Endothelial cell of umbilical vein (primary cell): Measurements from ENCODE around the gene INS. TPM values are rescaled to one million over a fixed set of nuclear protein-coding genes. Genes with fewer than 3 reads are reported as not detected.

Experiments used
- BruUV-seq: library from RNA; stranded (reverse); fragments of 400-500 nt; replicated peaks from 2 replicates; lab custom pipeline; 2021; lab: Mats Ljungman, UMichigan
- CTCF ChIA-PET: fragments of 300-600, 350-600 bp; sonication (Branson Sonifier 250); formaldehyde crosslinking; loops from one replicate; lab custom pipeline; 2021; ENCODE audit warnings: antibody characterized with exemption, inconsistent platforms; lab: Charles Lee
- POLR2A ChIA-PET: fragments of 300-600, 350-600 bp; sonication (Branson Sonifier 250); formaldehyde crosslinking; loops from one replicate; lab custom pipeline; 2021; ENCODE audit warnings: antibody characterized with exemption, inconsistent platforms; lab: Charles Lee
- DNase-seq: peaks from one replicate; pipeline ENCODE4 v3.0.0-alpha.2; 2011; ENCODE audit warnings: low read depth, low spot score
- FAIRE-seq: peaks from 2 replicates; lab custom pipeline; 2011; peaks lifted over from hg19 to GRCh38; lab: Jason Lieb, UNC
- H2AFZ ChIP-seq: 2 replicates; pipeline ENCODE4 v1.6.0; 2012; ENCODE audit warnings: low read depth, low read length, control low read depth, inconsistent platforms
- H3K27ac ChIP-seq: 2 replicates; pipeline ENCODE4 v1.5.1; 2011; ENCODE audit warnings: low read depth, mild to moderate bottlenecking, control low read depth, low read length, moderate library complexity; ENCODE audit not compliant: insufficient read depth
- H3K27me3 ChIP-seq, 2 experiments: 2 replicates each; pipeline versions ENCODE4 v1.6.0 to v1.6.1; 2011; ENCODE audit warnings: low read length in 2 of 2, mixed read lengths in 1 of 2; ENCODE audit not compliant: control insufficient read depth in 2 of 2, insufficient read depth in 2 of 2
- H3K36me3 ChIP-seq, 2 experiments: 2 replicates in 1 of 2; 3 replicates in 1 of 2; pipeline ENCODE4 v1.5.1; 2011; ENCODE audit warnings: low read length in 2 of 2, mild to moderate bottlenecking in 1 of 2, moderate library complexity in 1 of 2; ENCODE audit not compliant: control insufficient read depth in 2 of 2, insufficient read depth in 2 of 2; ENCODE audit errors: extremely low read depth in 1 of 2
- H3K4me1 ChIP-seq: 3 replicates; pipeline ENCODE4 v1.5.1; 2011; ENCODE audit warnings: mild to moderate bottlenecking, low read length; ENCODE audit not compliant: control insufficient read depth, insufficient read depth; ENCODE audit errors: extremely low read depth
- H3K4me2 ChIP-seq: 2 replicates; pipeline ENCODE4 v1.6.1; 2011; ENCODE audit warnings: low read length, control low read depth, mixed read lengths; ENCODE audit not compliant: insufficient read depth
- H3K4me3 ChIP-seq, 3 experiments: fragments of 200-600 bp in 1 of 3; sonication (generic), shearing (Covaris generic) in 1 of 3; replicated peaks in 1 of 3; 2 replicates each; pipeline ENCODE4 v1.5.1; 2011 to 2016; ENCODE audit warnings: control low read depth in 3 of 3, low read length in 3 of 3, mild to moderate bottlenecking in 2 of 3, inconsistent platforms in 1 of 3, low read depth in 1 of 3, moderate library complexity in 1 of 3; ENCODE audit not compliant: insufficient read depth in 1 of 3
- H3K79me2 ChIP-seq: 2 replicates; pipeline ENCODE4 v1.6.0; 2012; ENCODE audit warnings: low read length, inconsistent platforms; ENCODE audit not compliant: control insufficient read depth, insufficient read depth
- H3K9ac ChIP-seq: replicated peaks from 2 replicates; pipeline ENCODE3; 2011; ENCODE audit warnings: low read length, control low read depth; ENCODE audit not compliant: insufficient read depth; ENCODE audit errors: extremely low read depth
- H3K9me1 ChIP-seq: replicated peaks from 3 replicates; pipeline ENCODE4 v1.6.0; 2011; ENCODE audit warnings: mild to moderate bottlenecking, low read length; ENCODE audit not compliant: control insufficient read depth, insufficient read depth; ENCODE audit errors: extremely low read depth
- H3K9me3 ChIP-seq: replicated peaks from 2 replicates; pipeline ENCODE4 v1.5.1; 2012; ENCODE audit warnings: low read length, inconsistent platforms; ENCODE audit not compliant: control insufficient read depth, insufficient read depth
- H4K20me1 ChIP-seq: replicated peaks from 2 replicates; pipeline ENCODE3; 2011; ENCODE audit warnings: mild to moderate bottlenecking, low read length; ENCODE audit not compliant: control insufficient read depth, insufficient read depth; ENCODE audit errors: extremely low read depth
- EZH2 ChIP-seq: IDR thresholded peaks from 2 replicates; pipeline ENCODE4 v1.6.1; 2012; ENCODE audit warnings: borderline replicate concordance, low read depth, mild to moderate bottlenecking, moderate library complexity, low read length, inconsistent platforms; ENCODE audit not compliant: severe bottlenecking
- FOS ChIP-seq: IDR thresholded peaks from 2 replicates; pipeline ENCODE4 v1.6.1; 2011; ENCODE audit warnings: mild to moderate bottlenecking, low read length, moderate library complexity, borderline replicate concordance; ENCODE audit not compliant: insufficient read depth
- GATA2 ChIP-seq: IDR thresholded peaks from 2 replicates; pipeline ENCODE4 v1.7.0; 2011; ENCODE audit warnings: low read depth, mild to moderate bottlenecking, moderate library complexity, mixed read lengths, low read length; ENCODE audit not compliant: insufficient read length, insufficient read depth
- JUN ChIP-seq: IDR thresholded peaks from 2 replicates; pipeline ENCODE4 v1.6.1; 2011; ENCODE audit warnings: borderline replicate concordance, low read depth; ENCODE audit not compliant: insufficient read length, insufficient read depth
- MYC ChIP-seq: IDR thresholded peaks from one replicate; pipeline ENCODE4 v1.6.1; 2011; ENCODE audit warnings: mild to moderate bottlenecking, low read depth, low read length
- POLR2A ChIP-seq: IDR thresholded peaks from 2 replicates; pipeline ENCODE4 v1.6.1; 2012; ENCODE audit warnings: low read depth, mild to moderate bottlenecking, control low read depth, low read length
- POLR2AphosphoS5 ChIP-seq: IDR thresholded peaks from 2 replicates; pipeline ENCODE4 v1.6.1; 2012; ENCODE audit warnings: low read depth, mild to moderate bottlenecking, control low read depth, low read length, moderate library complexity; ENCODE audit not compliant: insufficient read depth
- dilution Hi-C: fragments of 300-500 bp; cut with MboI; formaldehyde crosslinking; loops from one replicate; pipeline ENCODE4 v1.15.0; 2019; ENCODE audit warnings: low sequenced_read_pairs; ENCODE audit not compliant: extremely low pct_ligation_motif_present
- intact Hi-C: fragments of 100-400 bp; cut with micrococcal nuclease; formaldehyde crosslinking; loops from one replicate; pipeline ENCODE4 v1.10.0; 2022
- polyA plus RNA-seq, 4 experiments: library from polyadenylated mRNA; depleted of rRNA in 3 of 4; stranded (reverse) in 3 of 4; unstranded in 1 of 4; fragments of >200 nt; gene quantifications; 2 replicates each; pipeline versions ENCODE4 v1.2.1 to v1.2.3, GENCODE V29; 2011 to 2012; ENCODE audit warnings: missing spikeins in 1 of 4
- total RNA-seq: library from RNA; stranded (reverse); gene quantifications from 2 replicates; pipeline ENCODE4 v1.2.3, GENCODE V29; 2021
- TF ChIP-seq, protein P1 (sequence below): IDR thresholded peaks from 2 replicates; pipeline ENCODE4 v1.6.1; 2011; ENCODE audit not compliant: insufficient read depth, insufficient read length
- TF ChIP-seq, protein P2 (sequence below), 2 donors: IDR thresholded peaks; 1 replicate in 1 of 2; 2 replicates in 1 of 2; pipeline ENCODE4 v1.5.1; 2011; ENCODE audit warnings: low read length in 2 of 2, mild to moderate bottlenecking in 2 of 2, moderate library complexity in 2 of 2, control low read depth in 1 of 2, inconsistent platforms in 1 of 2, low read depth in 1 of 2; ENCODE audit not compliant: insufficient read depth in 1 of 2; ENCODE audit errors: extremely low read depth in 1 of 2

The INS gene
- total and polyA plus RNA-seq, 2 donors (not counting 3 experiments of a cell fraction or from before 2014, with no cell fraction given) = not detected

DNA sequence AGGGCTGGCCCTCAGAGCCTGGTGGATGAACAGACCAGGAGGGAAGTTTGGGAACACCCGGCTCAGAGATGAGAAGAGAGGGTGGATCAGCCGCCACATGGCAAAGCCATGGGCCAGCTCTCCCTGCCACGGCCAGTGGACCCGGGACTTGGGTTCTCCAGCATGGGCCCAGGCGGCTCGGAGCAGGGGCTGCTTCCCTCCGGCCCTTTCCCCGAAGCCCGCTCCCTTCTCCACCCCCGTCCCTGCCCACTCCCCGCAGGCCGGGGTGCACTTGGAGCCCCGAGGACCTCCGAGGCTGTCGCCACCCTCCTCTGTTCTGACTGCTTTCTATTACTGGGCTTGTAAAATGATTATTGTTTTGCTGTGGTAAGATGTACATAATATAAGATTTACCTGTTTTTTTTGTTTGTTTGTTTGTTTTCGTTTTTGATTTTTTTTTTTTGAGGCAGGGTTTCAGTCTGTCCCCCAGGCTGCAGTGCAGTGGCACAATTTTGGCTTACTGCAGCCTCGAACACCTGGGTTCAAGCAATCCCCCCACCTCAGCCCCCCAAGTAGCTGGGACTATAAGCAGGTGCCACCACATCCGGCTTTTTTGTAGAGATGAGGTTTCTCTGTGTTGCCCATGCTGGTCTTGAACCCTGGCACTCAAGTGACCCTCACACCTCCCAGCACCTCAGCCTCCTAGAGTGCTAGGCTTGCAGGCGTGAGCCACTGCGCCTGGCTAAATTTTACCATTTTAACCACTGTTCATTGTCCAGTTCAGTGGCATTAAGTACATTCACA lies 21.9 kb upstream of the INS start:
- no TSS peak for BruUV-seq
- Histone ChIP-seq H3K27me3 (no peaks in the 10 kb centered on the region), H3K4me2 (no peak overlapping the region), H3K9me3 (no peaks in the 10 kb centered on the region), H3K4me1 (no peaks in the 10 kb centered on the region), H3K9me1 (no peaks in the 10 kb centered on the region), H4K20me1 (no peaks in the 10 kb centered on the region), H3K9ac (no peak overlapping the region), H3K4me3 (no peak overlapping the region), H3K79me2 (no peaks in the 10 kb centered on the region), H3K27ac (no peak overlapping the region), H3K36me3 (no peaks in the 10 kb centered on the region), H2AFZ (no peak overlapping the region)
- no peak for DNase-seq
- TF ChIP-seq MYC (no peak), FOS (no peak)
- TF ChIP-seq, protein P1, sequence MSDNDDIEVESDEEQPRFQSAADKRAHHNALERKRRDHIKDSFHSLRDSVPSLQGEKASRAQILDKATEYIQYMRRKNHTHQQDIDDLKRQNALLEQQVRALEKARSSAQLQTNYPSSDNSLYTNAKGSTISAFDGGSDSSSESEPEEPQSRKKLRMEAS = no peak
- no peak for FAIRE-seq
- CTCF ChIA-PET = no interaction called here
- dilution Hi-C loops = no loop called here
- POLR2A ChIA-PET = no interaction called here
- intact Hi-C loops = no loop called here

DNA sequence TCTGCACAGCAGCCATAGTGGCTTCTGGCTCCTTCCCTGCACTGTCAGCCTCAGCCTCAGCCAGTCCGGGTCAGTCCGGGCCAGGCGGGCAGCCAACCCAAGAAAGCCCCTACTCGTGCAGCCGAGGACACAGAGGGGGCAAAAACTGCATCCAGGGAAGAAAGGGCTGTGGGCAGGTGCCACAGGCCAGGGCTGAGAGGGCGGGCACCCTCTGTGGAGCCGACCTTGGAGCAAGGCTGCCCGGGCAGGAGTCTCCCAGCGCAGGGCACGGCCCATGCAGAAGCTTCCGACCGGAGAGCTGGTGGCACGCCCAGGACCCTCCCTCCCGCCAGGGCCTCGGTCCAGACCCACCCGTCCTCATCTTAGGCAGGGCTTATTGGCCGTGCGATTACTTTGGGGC lies 21.1 kb upstream of the INS start:
- Histone ChIP-seq H4K20me1 (no peaks in the 10 kb centered on the region), H3K27me3 (no peaks in the 10 kb centered on the region), H3K9ac (no peak overlapping the region), H3K27ac (no peak overlapping the region), H3K9me1 (no peaks in the 10 kb centered on the region), H3K36me3 (no peaks in the 10 kb centered on the region), H3K4me1 (no peaks in the 10 kb centered on the region), H3K4me3 (no peak overlapping the region), H3K79me2 (no peaks in the 10 kb centered on the region), H3K4me2 (no peak overlapping the region), H2AFZ (no peak overlapping the region), H3K9me3 (no peaks in the 10 kb centered on the region)
- no TSS peak for BruUV-seq
- CTCF ChIA-PET = no interaction called here
- dilution Hi-C loops (no loop called here), intact Hi-C loops (no loop called here)
- TF ChIP-seq GATA2 (no peak), MYC (no peak), JUN (no peak), EZH2 (no peak), FOS (no peak), POLR2AphosphoS5 (no peak), POLR2A (no peak)
- TF ChIP-seq, protein P1 = no peak
- TF ChIP-seq, protein P2, sequence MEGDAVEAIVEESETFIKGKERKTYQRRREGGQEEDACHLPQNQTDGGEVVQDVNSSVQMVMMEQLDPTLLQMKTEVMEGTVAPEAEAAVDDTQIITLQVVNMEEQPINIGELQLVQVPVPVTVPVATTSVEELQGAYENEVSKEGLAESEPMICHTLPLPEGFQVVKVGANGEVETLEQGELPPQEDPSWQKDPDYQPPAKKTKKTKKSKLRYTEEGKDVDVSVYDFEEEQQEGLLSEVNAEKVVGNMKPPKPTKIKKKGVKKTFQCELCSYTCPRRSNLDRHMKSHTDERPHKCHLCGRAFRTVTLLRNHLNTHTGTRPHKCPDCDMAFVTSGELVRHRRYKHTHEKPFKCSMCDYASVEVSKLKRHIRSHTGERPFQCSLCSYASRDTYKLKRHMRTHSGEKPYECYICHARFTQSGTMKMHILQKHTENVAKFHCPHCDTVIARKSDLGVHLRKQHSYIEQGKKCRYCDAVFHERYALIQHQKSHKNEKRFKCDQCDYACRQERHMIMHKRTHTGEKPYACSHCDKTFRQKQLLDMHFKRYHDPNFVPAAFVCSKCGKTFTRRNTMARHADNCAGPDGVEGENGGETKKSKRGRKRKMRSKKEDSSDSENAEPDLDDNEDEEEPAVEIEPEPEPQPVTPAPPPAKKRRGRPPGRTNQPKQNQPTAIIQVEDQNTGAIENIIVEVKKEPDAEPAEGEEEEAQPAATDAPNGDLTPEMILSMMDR (IDR thresholded peaks at IDR 0.05; ENCODE audit: extremely low read depth in 1 of 2, insufficient read depth in 1 of 2, low read depth in 1 of 2, low read length in 2 of 2) = no peak
- FAIRE-seq (no peak), DNase-seq (no peak)
- POLR2A ChIA-PET = no interaction called here
